Activated naive CD8-positive, alpha-beta T cell treated with anti-CD3 and anti-CD28 coated beads, Interleukin-2, amount 10 ng/mL, durations not matched to agents 7 days and 5 days (primary cell): ENCODE results near the gene MTG1. TPM values are rescaled to one million over a fixed set of nuclear protein-coding genes. Genes with fewer than 3 reads are reported as not detected.

Experiments used
- ATAC-seq: fragments of 150-1000 bp; cut with Tn5 transposase; one replicate; pipeline ENCODE4 v1.10.0; 2021; ENCODE audit warnings: low read depth, moderate library complexity
- POLR2A ChIA-PET: fragments of 350-600 bp; sonication (Branson Sonifier 250); formaldehyde crosslinking; loops from one replicate; lab custom pipeline; 2021; ENCODE audit warnings: antibody characterized with exemption; lab: Charles Lee
- DNase-seq: peaks from one replicate; pipeline ENCODE4 v3.0.0; 2021
- H3K27ac Mint-ChIP-seq: one replicate; pipeline ENCODE4 v1.8.0; 2022; ENCODE audit warnings: mild to moderate bottlenecking, mixed read lengths
- H3K27me3 Mint-ChIP-seq: one replicate; pipeline ENCODE4 v1.8.0; 2022; ENCODE audit warnings: mild to moderate bottlenecking, moderate library complexity, mixed read lengths
- H3K36me3 Mint-ChIP-seq: one replicate; pipeline ENCODE4 v1.8.0; 2021; ENCODE audit warnings: mild to moderate bottlenecking, mixed read lengths
- H3K4me1 Mint-ChIP-seq: one replicate; pipeline ENCODE4 v1.8.0; 2021; ENCODE audit warnings: mixed read lengths
- H3K4me3 Mint-ChIP-seq: one replicate; pipeline ENCODE4 v1.8.0; 2022; ENCODE audit warnings: mild to moderate bottlenecking, moderate library complexity, mixed read lengths
- H3K9me3 Mint-ChIP-seq: one replicate; pipeline ENCODE4 v1.8.0; 2021; ENCODE audit warnings: mixed read lengths
- total RNA-seq, 2 experiments: library from RNA; stranded (reverse); gene quantifications; one replicate each; pipeline ENCODE4 v1.2.3, GENCODE V29; 2021

MTG1 gene
- 10 to 100 TPM; 53.7 to 56.6 TPM for total RNA-seq

GRCh38 chr10:133394064-133394663, at the start of gene MTG1:
Gene MTG1, plus strand, starts transcription at chr10:133394157. Its CDS starts 64 bp downstream, at chr10:133394221.
- Mint-ChIP-seq H3K36me3 (peaks cover 10% of the 10 kb centered on the region), H3K4me3 (peak within 1 kb of the TSS; percentile 93), H3K27ac (peak within 1 kb of the TSS; percentile 92), H3K4me1 (peaks cover 28% of the 10 kb centered on the region), H3K27me3 (no peaks in the 10 kb centered on the region), H3K9me3 (no peaks in the 10 kb centered on the region)
- POLR2A ChIA-PET = no interaction called here
- peak; percentile 99 for DNase-seq
- peak; percentile 81 for ATAC-seq

GRCh38 chr10:133344236-133344635, 49.7 kb upstream of the MTG1 start:
- Mint-ChIP-seq H3K4me1 (no peaks in the 10 kb centered on the region), H3K36me3 (no peaks in the 10 kb centered on the region), H3K27me3 (peaks cover 26% of the 10 kb centered on the region), H3K9me3 (no peaks in the 10 kb centered on the region), H3K27ac (no peak overlapping the region), H3K4me3 (no peak overlapping the region)
- POLR2A ChIA-PET = interaction anchor here (0.7 kb wide), 1 partner anchor 98 kb away, joined by 4 read pairs; no protein-coding TSS in a partner anchor
- DNase-seq (no peak), ATAC-seq (no peak)

- no peaks in the 10 kb centered on the region for H3K9me3 Mint-ChIP-seq
- DNase-seq = no peak
- peaks cover 24% of the 10 kb centered on the region for H3K27me3 Mint-ChIP-seq
- no peak overlapping the region for H3K4me3 Mint-ChIP-seq
- ATAC-seq = no peak
- no peak overlapping the region for H3K27ac Mint-ChIP-seq
- POLR2A ChIA-PET = no interaction called here
- no peaks in the 10 kb centered on the region for H3K36me3 Mint-ChIP-seq
- H3K4me1 Mint-ChIP-seq = no peaks in the 10 kb centered on the region
These were observed 47.5 kb upstream of the MTG1 start for GRCh38 chr10:133346413-133346812.

GRCh38 chr10:133347710-133348517, 46.0 kb upstream of the MTG1 start:
- peaks cover 17% of the 10 kb centered on the region for H3K27me3 Mint-ChIP-seq
- H3K9me3 Mint-ChIP-seq = no peaks in the 10 kb centered on the region
- no peaks in the 10 kb centered on the region for H3K4me1 Mint-ChIP-seq
- H3K27ac Mint-ChIP-seq = no peak overlapping the region
- no peaks in the 10 kb centered on the region for H3K36me3 Mint-ChIP-seq
- no peak for ATAC-seq
- no peak overlapping the region for H3K4me3 Mint-ChIP-seq
- POLR2A ChIA-PET = interaction anchor here (1.3 kb wide), 1 partner anchor 10 kb away, joined by 5 read pairs; the partner anchor contains the start of gene FUOM
- DNase-seq = no peak

- no peaks in the 10 kb centered on the region for H3K4me1 Mint-ChIP-seq
- no peaks in the 10 kb centered on the region for H3K36me3 Mint-ChIP-seq
- peaks cover 12% of the 10 kb centered on the region for H3K27me3 Mint-ChIP-seq
- no peak for ATAC-seq
- no peaks in the 10 kb centered on the region for H3K9me3 Mint-ChIP-seq
- POLR2A ChIA-PET = no interaction called here
- no peak for DNase-seq
- peak overlapping the region; percentile 4 for H3K27ac Mint-ChIP-seq
- H3K4me3 Mint-ChIP-seq = no peak overlapping the region
These were observed 44.8 kb upstream of the MTG1 start for GRCh38 chr10:133349160-133349568.

- no peaks in the 10 kb centered on the region for H3K9me3 Mint-ChIP-seq
- no peaks in the 10 kb centered on the region for H3K4me1 Mint-ChIP-seq
- no peak overlapping the region for H3K27ac Mint-ChIP-seq
- H3K27me3 Mint-ChIP-seq = peaks cover 11% of the 10 kb centered on the region
- no peak overlapping the region for H3K4me3 Mint-ChIP-seq
- DNase-seq (peak; percentile 30), ATAC-seq (no peak)
- POLR2A ChIA-PET = no interaction called here
- no peaks in the 10 kb centered on the region for H3K36me3 Mint-ChIP-seq
These were observed 44.4 kb upstream of the MTG1 start for GRCh38 chr10:133349577-133350011.

- ATAC-seq (no peak), DNase-seq (no peak)
- H3K9me3 Mint-ChIP-seq = no peaks in the 10 kb centered on the region
- H3K36me3 Mint-ChIP-seq = no peaks in the 10 kb centered on the region
- H3K4me3 Mint-ChIP-seq = no peak overlapping the region
- H3K27me3 Mint-ChIP-seq = peaks cover 5% of the 10 kb centered on the region
- POLR2A ChIA-PET = no interaction called here
- no peak overlapping the region for H3K27ac Mint-ChIP-seq
- H3K4me1 Mint-ChIP-seq = no peaks in the 10 kb centered on the region
These were observed 43.5 kb upstream of the MTG1 start for GRCh38 chr10:133350283-133350949.

GRCh38 chr10:133350950-133351329, 43.0 kb upstream of the MTG1 start:
- POLR2A ChIA-PET = no interaction called here
- H3K36me3 Mint-ChIP-seq = no peaks in the 10 kb centered on the region
- ATAC-seq (no peak), DNase-seq (no peak)
- H3K9me3 Mint-ChIP-seq = no peaks in the 10 kb centered on the region
- no peak overlapping the region for H3K27ac Mint-ChIP-seq
- H3K4me1 Mint-ChIP-seq = no peaks in the 10 kb centered on the region
- peaks cover under 1% of the 10 kb centered on the region for H3K27me3 Mint-ChIP-seq
- H3K4me3 Mint-ChIP-seq = no peak overlapping the region

- no peaks in the 10 kb centered on the region for H3K27me3 Mint-ChIP-seq
- no peaks in the 10 kb centered on the region for H3K4me1 Mint-ChIP-seq
- no peaks in the 10 kb centered on the region for H3K36me3 Mint-ChIP-seq
- POLR2A ChIA-PET = no interaction called here
- DNase-seq (no peak), ATAC-seq (no peak)
- H3K4me3 Mint-ChIP-seq = no peak overlapping the region
- H3K9me3 Mint-ChIP-seq = no peaks in the 10 kb centered on the region
- H3K27ac Mint-ChIP-seq = no peak overlapping the region
These were observed 42.3 kb upstream of the MTG1 start for GRCh38 chr10:133351408-133352318.

GRCh38 chr10:133353202-133353959, 40.6 kb upstream of the MTG1 start:
- Mint-ChIP-seq H3K4me3 (no peak overlapping the region), H3K36me3 (no peaks in the 10 kb centered on the region)

GRCh38 chr10:133353988-133354605, 39.9 kb upstream of the MTG1 start:
- Mint-ChIP-seq H3K27me3 (no peaks in the 10 kb centered on the region), H3K27ac (no peak overlapping the region), H3K4me1 (no peaks in the 10 kb centered on the region), H3K36me3 (no peaks in the 10 kb centered on the region), H3K9me3 (no peaks in the 10 kb centered on the region), H3K4me3 (no peak overlapping the region)
- DNase-seq (no peak), ATAC-seq (no peak)
- POLR2A ChIA-PET = interaction anchor here (1.2 kb wide), 1 partner anchor 36 kb away, joined by 3 read pairs; no protein-coding TSS in a partner anchor

More at GRCh38 chr10:133353202-133353959, 40.6 kb upstream of the MTG1 start:
- no peak for ATAC-seq
- no peaks in the 10 kb centered on the region for H3K4me1 Mint-ChIP-seq
- no peaks in the 10 kb centered on the region for H3K27me3 Mint-ChIP-seq
- H3K9me3 Mint-ChIP-seq = no peaks in the 10 kb centered on the region
- POLR2A ChIA-PET = interaction anchor here (1.2 kb wide), 1 partner anchor 37 kb away, joined by 3 read pairs; no protein-coding TSS in a partner anchor
- no peak for DNase-seq
- H3K27ac Mint-ChIP-seq = no peak overlapping the region
